ENCODE results near the gene TBC1D8.

The TBC1D8 gene

DNA sequence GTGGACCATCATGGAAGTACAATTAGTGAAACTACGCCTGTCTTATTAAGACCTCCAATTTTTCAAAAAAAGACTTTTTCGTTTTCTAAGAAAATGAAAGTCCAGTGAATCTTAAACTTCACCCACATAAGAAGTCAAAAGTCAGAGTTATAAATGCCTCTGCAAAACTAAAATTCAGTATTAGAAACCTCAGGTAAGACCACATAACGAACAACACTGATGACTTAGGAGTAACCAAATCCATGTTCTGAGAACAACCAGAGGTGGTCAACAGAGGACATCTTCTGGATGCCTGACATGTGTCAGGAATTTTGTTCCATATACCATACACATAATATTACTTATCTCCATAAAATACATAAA is 86.7 kb downstream of the TBC1D8 start:
- no peak overlapping the region for H3K4me3 ChIP-seq (ENCODE audit: severe bottlenecking)

GRCh38 chr2:101064125-101064502 is 87.1 kb downstream of the TBC1D8 start:
- Histone ChIP-seq H3K27me3 (ENCODE audit: insufficient read depth, poor library complexity, severe bottlenecking) (no peaks in the 10 kb centered on the region), H3K36me3 (ENCODE audit: low read depth) (peaks cover 6% of the 10 kb centered on the region), H3K4me3 (ENCODE audit: severe bottlenecking) (no peak overlapping the region), H3K27ac (ENCODE audit: poor library complexity, severe bottlenecking) (peak overlapping the region; percentile 38), H3K9me3 (ENCODE audit: severe bottlenecking) (no peaks in the 10 kb centered on the region), H3K4me1 (ENCODE audit: insufficient read depth, poor library complexity, severe bottlenecking) (peaks cover 26% of the 10 kb centered on the region)
- no peak for TF ChIP-seq CTCF (IDR thresholded peaks at IDR 0.05; ENCODE audit: poor library complexity, severe bottlenecking)
- ATAC-seq (ENCODE audit: low read depth): no peak
- DNase-seq (ENCODE audit: low spot score): no peak

More for the DNA sequence above, 86.7 kb downstream of the TBC1D8 start:
- Histone ChIP-seq H3K4me1 (ENCODE audit: insufficient read depth, poor library complexity, severe bottlenecking) (peaks cover 26% of the 10 kb centered on the region), H3K27me3 (ENCODE audit: insufficient read depth, poor library complexity, severe bottlenecking) (no peaks in the 10 kb centered on the region), H3K9me3 (ENCODE audit: severe bottlenecking) (no peaks in the 10 kb centered on the region), H3K36me3 (ENCODE audit: low read depth) (peaks cover 2% of the 10 kb centered on the region), H3K27ac (ENCODE audit: poor library complexity, severe bottlenecking) (peak overlapping the region; percentile 38)
- DNase-seq (ENCODE audit: low spot score): no peak
- TF ChIP-seq CTCF (IDR thresholded peaks at IDR 0.05; ENCODE audit: poor library complexity, severe bottlenecking): no peak
- no peak for ATAC-seq (ENCODE audit: low read depth)

GRCh38 chr2:101063352-101064124 is 87.6 kb downstream of the TBC1D8 start:
- ATAC-seq (ENCODE audit: low read depth): peak; percentile 53; the same call in 2 of the 3 replicates
- TF ChIP-seq CTCF (IDR thresholded peaks at IDR 0.05; ENCODE audit: poor library complexity, severe bottlenecking): no peak
- Histone ChIP-seq H3K27me3 (ENCODE audit: insufficient read depth, poor library complexity, severe bottlenecking) (no peaks in the 10 kb centered on the region), H3K27ac (ENCODE audit: poor library complexity, severe bottlenecking) (peak overlapping the region; percentile 38), H3K4me1 (ENCODE audit: insufficient read depth, poor library complexity, severe bottlenecking) (peaks cover 26% of the 10 kb centered on the region), H3K9me3 (ENCODE audit: severe bottlenecking) (no peaks in the 10 kb centered on the region), H3K36me3 (ENCODE audit: low read depth) (peaks cover 12% of the 10 kb centered on the region), H3K4me3 (ENCODE audit: severe bottlenecking) (no peak overlapping the region)
- DNase-seq (ENCODE audit: low spot score): no peak

DNA sequence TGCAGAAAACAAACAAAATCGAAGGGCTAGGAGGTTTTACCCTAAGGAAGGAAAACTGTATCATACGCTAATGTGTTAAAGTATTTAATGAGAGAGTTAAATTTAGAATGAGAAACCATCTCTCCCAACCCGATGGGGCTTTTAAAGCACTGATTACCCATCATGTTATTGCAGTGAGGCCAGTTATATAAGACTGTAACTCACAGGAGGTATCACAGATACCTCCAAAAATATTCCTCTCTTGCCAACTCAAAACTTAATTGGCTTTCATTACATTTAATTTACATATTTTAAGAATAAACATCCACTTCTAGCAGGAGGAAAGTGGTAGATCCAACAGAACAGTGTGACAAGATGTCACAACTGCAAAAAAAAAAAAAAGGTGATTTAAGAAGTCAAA is 92.8 kb downstream of the TBC1D8 start:
- Histone ChIP-seq H3K4me1 (ENCODE audit: insufficient read depth, poor library complexity, severe bottlenecking) (peaks cover 4% of the 10 kb centered on the region), H3K4me3 (ENCODE audit: severe bottlenecking) (no peak overlapping the region), H3K36me3 (ENCODE audit: low read depth) (peaks cover 51% of the 10 kb centered on the region), H3K27me3 (ENCODE audit: insufficient read depth, poor library complexity, severe bottlenecking) (no peaks in the 10 kb centered on the region), H3K27ac (ENCODE audit: poor library complexity, severe bottlenecking) (no peak overlapping the region), H3K9me3 (ENCODE audit: severe bottlenecking) (no peaks in the 10 kb centered on the region)
- no peak for TF ChIP-seq CTCF (IDR thresholded peaks at IDR 0.05; ENCODE audit: poor library complexity, severe bottlenecking)
- no peak for ATAC-seq (ENCODE audit: low read depth)
- no peak for DNase-seq (ENCODE audit: low spot score)

Data from RWPE2 (cell line).